PC-9 (cell line): ENCODE measurements around the gene SIK3.

Experiments
- CTCF ChIP-seq: fragments of 200-600 bp; sonication (generic); conservative IDR thresholded peaks from 2 replicates; pipeline ENCODE4 v1.6.1; 2017; ENCODE audit warnings: mixed run types, antibody characterized with exemption, mild to moderate bottlenecking, moderate library complexity
- EZH2 ChIP-seq: fragments of 200-600 bp; sonication (generic); IDR thresholded peaks from 2 replicates; pipeline ENCODE4 v1.8.0; 2017; ENCODE audit warnings: antibody characterized with exemption, low read depth

- no peak for TF ChIP-seq CTCF
- TF ChIP-seq EZH2, result no peak
Observed at GRCh38 chr11:117143871-117144476, 45.7 kb upstream of the SIK3 start, which contains the start of gene PAFAH1B2.
